Chondrocyte (in vitro differentiated cells): ENCODE results near the gene GREB1. TPM values are rescaled to one million over a fixed set of nuclear protein-coding genes. Genes with fewer than 3 reads are reported as not detected.

Source experiments
- DNase-seq: peaks from one replicate; pipeline ENCODE4 v3.0.0; 2021; ENCODE audit warnings: mixed read lengths, low spot score
- H3K27ac Mint-ChIP-seq: one replicate; pipeline ENCODE4 v1.8.0; 2021; ENCODE audit warnings: mild to moderate bottlenecking, moderate library complexity, mixed read lengths; ENCODE audit not compliant: unreplicated experiment
- H3K27me3 Mint-ChIP-seq: 2 replicates; pipeline ENCODE4 v1.8.0; 2021; ENCODE audit warnings: low read depth, mixed read lengths
- H3K36me3 Mint-ChIP-seq: 2 replicates; pipeline ENCODE4 v1.8.0; 2021; ENCODE audit warnings: low read depth, mixed read lengths
- H3K4me1 Mint-ChIP-seq: 2 replicates; pipeline ENCODE4 v1.8.0; 2021; ENCODE audit warnings: low read depth, mild to moderate bottlenecking, mixed read lengths
- H3K4me3 Mint-ChIP-seq: one replicate; pipeline ENCODE4 v1.8.0; 2021; ENCODE audit warnings: mild to moderate bottlenecking, moderate library complexity, mixed read lengths; ENCODE audit not compliant: unreplicated experiment
- H3K9me3 Mint-ChIP-seq: 2 replicates; pipeline ENCODE4 v1.8.0; 2021; ENCODE audit warnings: low read depth, mixed read lengths
- CTCF ChIP-seq: fragments of 200-600 bp; sonication (generic); IDR thresholded peaks from 2 replicates; pipeline ENCODE4 v1.5.0; 2021; ENCODE audit warnings: antibody characterized with exemption, mild to moderate bottlenecking, moderate library complexity
- total RNA-seq: library from RNA; stranded (reverse); gene quantifications from 3 replicates; pipeline ENCODE4 v1.2.1, GENCODE V29; 2021

The GREB1 gene
- total RNA-seq, 1 donor from 2014 or later: 0.52 TPM

DNA sequence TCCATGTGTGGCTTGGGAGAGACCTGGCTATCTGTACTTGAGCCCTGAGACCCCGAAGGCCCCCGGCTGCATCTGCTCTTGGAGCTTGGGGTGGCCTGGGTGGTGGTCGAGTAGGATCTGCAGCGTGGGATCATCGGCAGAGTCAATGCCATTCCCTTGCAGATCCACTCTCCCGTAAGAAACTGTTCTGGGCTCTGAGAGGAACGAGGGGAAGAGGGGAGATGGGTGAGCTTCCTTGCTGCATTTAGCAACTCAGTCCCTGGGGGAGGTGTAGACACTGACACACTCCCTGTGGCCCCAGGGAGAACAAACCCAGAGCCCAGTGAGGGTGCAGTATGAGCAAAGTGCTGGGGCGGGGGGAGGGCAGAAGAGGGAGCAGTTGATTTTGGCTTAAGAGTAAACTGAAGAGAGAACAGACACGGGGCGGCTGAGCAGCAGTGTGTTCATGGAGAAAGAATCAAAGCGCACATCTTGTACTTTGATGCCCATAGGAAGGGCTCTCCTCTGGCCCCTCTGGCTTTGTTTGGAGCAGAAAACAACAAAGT is 8.5 kb downstream of the GREB1 start:
- Mint-ChIP-seq H3K36me3 (no peaks in the 10 kb centered on the region), H3K4me3 (no peak overlapping the region), H3K9me3 (no peaks in the 10 kb centered on the region), H3K4me1 (peaks cover 4% of the 10 kb centered on the region), H3K27me3 (peaks cover 22% of the 10 kb centered on the region), H3K27ac (no peak overlapping the region)
- no peak for TF ChIP-seq CTCF
- no peak for DNase-seq

DNA sequence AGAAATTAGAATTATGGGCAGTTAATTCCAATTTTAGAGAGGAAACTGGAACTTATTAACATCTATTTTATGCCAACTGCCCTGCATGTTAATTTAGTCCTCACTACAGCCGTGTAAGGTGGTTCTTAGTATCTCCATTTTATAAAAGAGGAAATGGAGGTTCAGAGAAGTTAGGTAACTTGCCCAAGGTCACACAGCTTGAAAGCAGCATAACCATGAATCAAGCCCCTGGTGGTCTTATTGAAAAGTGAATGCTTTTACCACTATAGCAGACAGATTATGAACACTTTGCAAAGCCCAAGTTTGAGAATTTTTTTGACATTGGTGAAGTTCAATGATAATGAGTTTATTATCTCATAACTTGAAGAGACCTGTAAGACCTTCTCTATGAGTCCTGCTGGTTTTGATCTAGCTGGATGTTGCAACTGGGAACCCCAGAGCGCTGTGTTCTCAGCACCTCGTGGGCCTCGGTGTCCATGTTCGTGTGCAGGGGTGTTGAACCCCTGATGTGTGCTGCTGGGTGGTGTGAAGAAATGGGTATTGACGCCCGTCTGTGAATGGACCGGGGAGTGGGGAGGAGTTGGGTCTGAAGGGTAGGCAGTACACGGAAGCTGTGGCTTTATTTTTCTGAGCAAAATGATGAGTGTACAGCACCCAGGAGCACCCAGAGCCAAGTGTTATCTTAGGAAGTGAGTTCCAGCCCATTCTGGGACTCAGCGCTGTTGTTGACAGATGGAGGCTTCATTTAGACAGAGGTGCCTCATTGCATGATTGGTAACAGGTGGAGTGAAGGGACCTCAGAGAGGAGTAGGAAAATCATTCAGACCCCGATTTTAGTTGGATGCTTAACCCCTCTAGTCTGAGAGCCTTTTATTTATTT is 9.7 kb downstream of the GREB1 start:
- peaks cover 26% of the 10 kb centered on the region for H3K27me3 Mint-ChIP-seq

GRCh38 chr2:11546072-11546471 is 12.2 kb downstream of the GREB1 start:
- H3K4me3 Mint-ChIP-seq: no peak overlapping the region
- peaks cover 3% of the 10 kb centered on the region for H3K36me3 Mint-ChIP-seq
- DNase-seq: no peak
- H3K4me1 Mint-ChIP-seq: no peaks in the 10 kb centered on the region
- H3K9me3 Mint-ChIP-seq: peaks cover 7% of the 10 kb centered on the region
- H3K27me3 Mint-ChIP-seq: peaks cover 17% of the 10 kb centered on the region
- no peak overlapping the region for H3K27ac Mint-ChIP-seq
- no peak for TF ChIP-seq CTCF

More for the DNA sequence above, 9.7 kb downstream of the GREB1 start:
- Mint-ChIP-seq H3K36me3 (no peaks in the 10 kb centered on the region), H3K4me1 (peaks cover 4% of the 10 kb centered on the region), H3K27ac (no peak overlapping the region), H3K9me3 (no peaks in the 10 kb centered on the region), H3K4me3 (no peak overlapping the region)
- TF ChIP-seq CTCF: no peak
- no peak for DNase-seq

GRCh38 chr2:11547912-11548497 is 14.2 kb downstream of the GREB1 start:
- Mint-ChIP-seq H3K9me3 (peaks cover 7% of the 10 kb centered on the region), H3K27ac (no peak overlapping the region), H3K36me3 (peaks cover 5% of the 10 kb centered on the region), H3K27me3 (peaks cover 18% of the 10 kb centered on the region), H3K4me1 (no peaks in the 10 kb centered on the region), H3K4me3 (no peak overlapping the region)
- no peak for TF ChIP-seq CTCF
- no peak for DNase-seq

GRCh38 chr2:11550302-11550701 is 16.5 kb downstream of the GREB1 start:
- peaks cover 7% of the 10 kb centered on the region for H3K9me3 Mint-ChIP-seq
- peaks cover 6% of the 10 kb centered on the region for H3K4me1 Mint-ChIP-seq
- H3K27ac Mint-ChIP-seq: no peak overlapping the region
- H3K36me3 Mint-ChIP-seq: peaks cover 5% of the 10 kb centered on the region
- H3K4me3 Mint-ChIP-seq: no peak overlapping the region
- peaks cover 19% of the 10 kb centered on the region for H3K27me3 Mint-ChIP-seq
- no peak for DNase-seq
- TF ChIP-seq CTCF: no peak
